Activated CD4-positive, alpha-beta memory T cell treated with anti-CD3 and anti-CD28 coated beads, Interleukin-2, amount 10 ng/mL, durations not matched to agents 7 days and 5 days (primary cell): Measurements from ENCODE around the gene GTF3C1. TPM values are rescaled to one million over a fixed set of nuclear protein-coding genes. Genes with fewer than 3 reads are reported as not detected.
A peak's percentile ranks its signal among the peaks of the same experiment; 100 is the strongest.

Experiments
- CTCF ChIA-PET: fragments of 350-600 bp; sonication (Branson Sonifier 250); formaldehyde crosslinking; loops from one replicate; lab custom pipeline; 2021; ENCODE audit warnings: antibody characterized with exemption, inconsistent platforms; lab: Charles Lee
- POLR2A ChIA-PET: fragments of 350-600 bp; sonication (Branson Sonifier 250); formaldehyde crosslinking; loops from one replicate; lab custom pipeline; 2021; ENCODE audit warnings: antibody characterized with exemption; lab: Charles Lee
- DNase-seq: peaks from one replicate; pipeline ENCODE4 v3.0.0-alpha.2; 2020
- H3K27ac Mint-ChIP-seq: one replicate; pipeline ENCODE4 v1.8.0; 2021; ENCODE audit warnings: mild to moderate bottlenecking, mixed read lengths
- H3K27me3 Mint-ChIP-seq: one replicate; pipeline ENCODE4 v1.8.0; 2021; ENCODE audit warnings: mixed read lengths
- H3K36me3 Mint-ChIP-seq: one replicate; pipeline ENCODE4 v1.8.0; 2021; ENCODE audit warnings: low read depth, mixed read lengths
- H3K4me1 Mint-ChIP-seq: one replicate; pipeline ENCODE4 v1.8.0; 2021; ENCODE audit warnings: mixed read lengths
- H3K4me3 Mint-ChIP-seq: one replicate; pipeline ENCODE4 v1.8.0; 2021; ENCODE audit warnings: mild to moderate bottlenecking, mixed read lengths
- H3K9me3 Mint-ChIP-seq: one replicate; pipeline ENCODE4 v1.8.0; 2021; ENCODE audit warnings: mixed read lengths
- total RNA-seq, 2 experiments: library from RNA; stranded (reverse); gene quantifications; one replicate each; pipeline ENCODE4 v1.2.3, GENCODE V29; 2021

GTF3C1 gene
- 10 to 100 TPM; 48.9 to 53.6 TPM for total RNA-seq

GRCh38 chr16:27549746-27550581 lies at the start of gene GTF3C1, which contains the start of gene KATNIP:
Gene GTF3C1 (minus strand): TSS chr16:27549913. CDS start chr16:27549890, 23 bp downstream.
Gene KATNIP (plus strand): TSS chr16:27550144. CDS start chr16:27550171, 27 bp downstream.
- ChIA-PET POLR2A (interaction anchor here (0.6 to 2.4 kb wide), 10 partner anchors 9 to 182 kb away, joined by 3 to 13 read pairs (median 4); partner anchors contain the start of gene IL21R), CTCF (interaction anchor here (0.6 to 2.0 kb wide), 9 partner anchors 9 to 440 kb away, joined by 3 to 8 read pairs (median 3); no protein-coding TSS in a partner anchor)
- Mint-ChIP-seq H3K27me3 (no peaks in the 10 kb centered on the region), H3K4me1 (peaks cover 40% of the 10 kb centered on the region), H3K27ac (peak within 1 kb of the TSS; percentile 78), H3K36me3 (peaks cover 19% of the 10 kb centered on the region), H3K9me3 (no peaks in the 10 kb centered on the region), H3K4me3 (peak within 1 kb of the TSS; percentile 93)
- DNase-seq = peak; percentile 100

DNA sequence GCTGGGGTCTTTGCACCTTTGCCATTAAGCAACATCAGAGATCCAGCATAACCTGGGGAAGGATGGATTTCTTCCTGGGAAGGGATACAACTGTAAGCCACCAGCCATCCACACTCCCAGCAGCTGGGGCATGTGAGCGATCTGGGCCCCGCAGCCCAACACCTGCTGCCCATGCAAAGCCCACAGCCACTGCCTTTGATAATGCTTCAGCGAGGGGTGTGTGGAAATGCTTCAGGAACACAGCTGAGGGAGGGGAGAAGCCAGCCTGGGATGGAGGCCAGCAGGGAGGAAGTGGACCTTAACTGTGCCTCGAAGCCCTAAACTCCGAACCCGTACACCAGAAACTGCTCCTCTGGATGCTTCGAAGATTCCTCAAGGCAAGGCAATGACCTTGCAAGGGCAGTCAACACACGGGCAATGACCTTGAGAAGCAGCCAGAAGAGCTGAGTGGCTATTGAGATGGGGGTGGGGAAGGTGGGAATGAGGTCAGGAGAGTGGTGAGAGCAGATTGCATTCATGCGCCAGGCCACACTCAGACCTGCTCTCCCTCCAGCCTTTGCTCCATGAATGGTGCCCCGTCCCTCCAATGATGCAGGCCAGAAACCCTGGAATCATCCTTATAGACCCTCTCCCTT lies 49.3 kb upstream of the GTF3C1 start:
- H3K4me1 Mint-ChIP-seq = no peaks in the 10 kb centered on the region
- no peak for DNase-seq
- H3K9me3 Mint-ChIP-seq = no peaks in the 10 kb centered on the region
- no peak overlapping the region for H3K4me3 Mint-ChIP-seq
- ChIA-PET CTCF (no interaction called here), POLR2A (no interaction called here)
- no peaks in the 10 kb centered on the region for H3K36me3 Mint-ChIP-seq
- no peaks in the 10 kb centered on the region for H3K27me3 Mint-ChIP-seq
- H3K27ac Mint-ChIP-seq = no peak overlapping the region

- no peak for DNase-seq
- Mint-ChIP-seq H3K27me3 (no peaks in the 10 kb centered on the region), H3K36me3 (no peaks in the 10 kb centered on the region), H3K27ac (no peak overlapping the region), H3K4me1 (no peaks in the 10 kb centered on the region), H3K9me3 (no peaks in the 10 kb centered on the region), H3K4me3 (no peak overlapping the region)
- CTCF ChIA-PET = interaction anchor here (0.6 to 1.7 kb wide), 2 partner anchors 49 to 83 kb away, joined by 3 to 4 read pairs; no protein-coding TSS in a partner anchor
- POLR2A ChIA-PET = no interaction called here
Observed at GRCh38 chr16:27598220-27598619, 48.5 kb upstream of the GTF3C1 start.

- H3K4me3 Mint-ChIP-seq = no peak overlapping the region
- H3K27me3 Mint-ChIP-seq = no peaks in the 10 kb centered on the region
- no peaks in the 10 kb centered on the region for H3K9me3 Mint-ChIP-seq
- ChIA-PET POLR2A (no interaction called here), CTCF (interaction anchor here (0.6 to 1.7 kb wide), 2 partner anchors 49 to 82 kb away, joined by 3 to 4 read pairs; no protein-coding TSS in a partner anchor)
- H3K4me1 Mint-ChIP-seq = no peaks in the 10 kb centered on the region
- H3K27ac Mint-ChIP-seq = no peak overlapping the region
- H3K36me3 Mint-ChIP-seq = no peaks in the 10 kb centered on the region
- no peak for DNase-seq
Observed at GRCh38 chr16:27597361-27597760, 47.6 kb upstream of the GTF3C1 start.

DNA sequence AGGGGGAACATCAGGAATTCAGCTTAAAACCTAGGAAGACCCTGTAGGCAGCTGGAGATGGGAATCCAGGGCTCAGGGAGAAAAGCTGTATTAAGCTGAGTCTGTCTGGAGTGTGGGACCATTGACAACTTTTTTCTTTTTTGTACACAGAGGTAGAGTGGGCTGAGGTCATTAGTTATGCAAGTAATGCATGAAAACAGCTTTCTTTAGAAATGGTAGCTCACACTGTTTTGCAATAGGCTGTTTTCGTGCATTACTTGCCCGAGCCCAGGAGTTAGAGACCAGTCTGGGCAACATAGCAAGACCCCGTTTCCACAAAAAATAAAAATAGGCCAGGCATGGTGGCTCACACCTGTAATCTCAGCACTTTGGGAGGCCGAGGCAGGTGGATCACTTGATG lies 46.7 kb upstream of the GTF3C1 start:
- DNase-seq = no peak
- Mint-ChIP-seq H3K36me3 (no peaks in the 10 kb centered on the region), H3K27me3 (no peaks in the 10 kb centered on the region), H3K27ac (no peak overlapping the region), H3K4me1 (no peaks in the 10 kb centered on the region), H3K4me3 (no peak overlapping the region), H3K9me3 (no peaks in the 10 kb centered on the region)
- ChIA-PET CTCF (interaction anchor here (1.7 kb wide), 1 partner anchor 81 kb away, joined by 4 read pairs; no protein-coding TSS in a partner anchor), POLR2A (no interaction called here)

GRCh38 chr16:27595993-27596392 lies 46.3 kb upstream of the GTF3C1 start:
- Mint-ChIP-seq H3K9me3 (no peaks in the 10 kb centered on the region), H3K36me3 (no peaks in the 10 kb centered on the region), H3K4me3 (no peak overlapping the region), H3K4me1 (no peaks in the 10 kb centered on the region), H3K27ac (no peak overlapping the region), H3K27me3 (no peaks in the 10 kb centered on the region)
- no peak for DNase-seq
- POLR2A ChIA-PET = no interaction called here
- CTCF ChIA-PET = interaction anchor here (1.7 kb wide), 1 partner anchor 80 kb away, joined by 3 read pairs; no protein-coding TSS in a partner anchor

DNA sequence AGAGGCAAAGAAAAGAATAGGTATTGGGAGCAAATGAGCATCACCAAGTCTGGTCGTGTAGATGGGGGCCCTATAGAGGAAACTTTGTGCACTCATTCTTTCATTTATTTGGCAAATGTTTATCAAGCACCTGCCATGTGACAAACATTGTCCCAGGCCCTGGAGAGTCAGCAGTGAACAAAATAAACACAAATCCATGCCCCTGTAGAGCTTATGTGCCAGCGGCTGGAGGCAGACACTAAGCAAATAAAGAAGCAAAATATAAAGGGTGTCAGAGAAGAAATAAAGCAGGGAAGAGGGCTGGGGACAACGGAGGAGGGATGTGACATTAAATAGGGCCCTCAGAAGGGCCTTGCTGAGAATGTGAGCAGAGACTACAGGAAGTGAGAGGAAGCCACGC lies 45.8 kb upstream of the GTF3C1 start:
- no peak overlapping the region for H3K27ac Mint-ChIP-seq
- H3K36me3 Mint-ChIP-seq = no peaks in the 10 kb centered on the region
- H3K4me3 Mint-ChIP-seq = no peak overlapping the region
- POLR2A ChIA-PET = no interaction called here
- no peaks in the 10 kb centered on the region for H3K27me3 Mint-ChIP-seq
- H3K4me1 Mint-ChIP-seq = no peaks in the 10 kb centered on the region
- H3K9me3 Mint-ChIP-seq = no peaks in the 10 kb centered on the region
- CTCF ChIA-PET = interaction anchor here (1.7 kb wide), 1 partner anchor 79 kb away, joined by 3 read pairs; no protein-coding TSS in a partner anchor
- no peak for DNase-seq

DNA sequence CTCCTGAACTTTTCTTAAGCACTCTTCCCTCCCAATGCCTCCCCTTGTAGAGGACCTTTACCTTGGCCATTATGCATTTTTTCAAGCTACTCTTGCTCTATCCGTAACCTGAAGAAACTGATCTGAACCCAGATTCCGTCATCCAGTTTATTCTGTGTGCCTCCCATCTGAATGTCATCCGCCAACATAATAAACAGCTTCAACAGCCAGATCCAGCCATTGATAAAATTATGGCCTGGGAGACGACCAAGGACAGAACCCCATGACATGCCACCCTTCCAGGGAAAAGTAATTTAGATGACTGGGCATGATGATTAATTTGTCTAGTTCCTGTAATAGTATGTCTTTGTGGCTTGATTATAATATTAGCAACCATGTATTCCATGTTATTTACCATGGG lies 42.1 kb upstream of the GTF3C1 start:
- no peak overlapping the region for H3K4me3 Mint-ChIP-seq
- CTCF ChIA-PET = interaction anchor here (0.7 kb wide), 1 partner anchor 471 kb away, joined by 6 read pairs; no protein-coding TSS in a partner anchor
- POLR2A ChIA-PET = no interaction called here
- no peak for DNase-seq
- no peak overlapping the region for H3K27ac Mint-ChIP-seq
- no peaks in the 10 kb centered on the region for H3K4me1 Mint-ChIP-seq
- no peaks in the 10 kb centered on the region for H3K27me3 Mint-ChIP-seq
- H3K36me3 Mint-ChIP-seq = no peaks in the 10 kb centered on the region
- no peaks in the 10 kb centered on the region for H3K9me3 Mint-ChIP-seq

GRCh38 chr16:27588057-27588456 lies 38.3 kb upstream of the GTF3C1 start:
- H3K27ac Mint-ChIP-seq = no peak overlapping the region
- no peaks in the 10 kb centered on the region for H3K27me3 Mint-ChIP-seq
- H3K4me3 Mint-ChIP-seq = no peak overlapping the region
- no peaks in the 10 kb centered on the region for H3K4me1 Mint-ChIP-seq
- no peak for DNase-seq
- CTCF ChIA-PET = no interaction called here
- POLR2A ChIA-PET = no interaction called here
- no peaks in the 10 kb centered on the region for H3K9me3 Mint-ChIP-seq
- no peaks in the 10 kb centered on the region for H3K36me3 Mint-ChIP-seq

DNA sequence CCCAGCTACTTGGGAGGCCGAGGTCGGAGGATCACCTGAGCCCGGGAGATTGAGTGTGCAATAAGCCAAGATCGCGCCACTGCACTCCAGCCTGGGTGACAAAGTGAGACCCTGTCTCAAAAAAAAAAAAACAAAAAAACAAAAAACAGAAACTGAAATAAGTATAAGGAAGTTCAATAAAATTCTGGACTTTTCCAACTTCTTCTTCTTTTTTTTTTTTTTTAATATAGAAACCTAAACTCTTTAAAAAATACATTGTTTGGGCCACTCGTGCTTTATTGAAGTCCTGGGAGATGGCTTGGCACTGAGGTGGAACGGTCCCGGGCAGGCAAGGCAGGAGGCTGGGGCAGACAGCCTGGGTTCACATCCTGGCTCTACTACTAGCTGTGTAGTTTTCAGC lies 37.0 kb upstream of the GTF3C1 start:
- CTCF ChIA-PET = no interaction called here
- DNase-seq = no peak
- no peak overlapping the region for H3K27ac Mint-ChIP-seq
- POLR2A ChIA-PET = no interaction called here
- H3K4me3 Mint-ChIP-seq = no peak overlapping the region
- H3K4me1 Mint-ChIP-seq = no peaks in the 10 kb centered on the region
- no peaks in the 10 kb centered on the region for H3K27me3 Mint-ChIP-seq
- no peaks in the 10 kb centered on the region for H3K9me3 Mint-ChIP-seq
- no peaks in the 10 kb centered on the region for H3K36me3 Mint-ChIP-seq

- no peak overlapping the region for H3K4me3 Mint-ChIP-seq
- CTCF ChIA-PET = no interaction called here
Observed at GRCh38 chr16:27585200-27585599, 35.5 kb upstream of the GTF3C1 start.

DNA sequence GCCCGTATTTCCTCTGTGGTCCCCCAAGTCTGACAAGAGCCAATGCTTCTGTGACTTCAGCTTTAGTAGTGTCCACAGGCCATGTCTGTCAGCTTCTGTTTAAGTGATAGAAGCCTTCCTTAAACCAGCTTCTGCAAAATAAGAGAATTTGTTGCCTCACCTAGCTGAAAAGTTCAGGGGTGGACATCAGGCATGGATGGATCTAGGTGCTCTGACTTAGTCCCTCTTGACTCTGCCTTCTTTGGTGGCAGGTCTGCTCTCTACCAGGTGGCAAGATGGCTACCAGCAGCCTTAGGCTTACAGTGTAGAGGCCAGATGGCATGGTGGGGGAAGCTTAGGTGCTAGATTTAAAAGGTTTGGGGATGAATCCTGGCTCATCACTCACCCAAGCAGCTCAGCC lies 33.9 kb upstream of the GTF3C1 start:
- Mint-ChIP-seq H3K4me3 (no peak overlapping the region), H3K27me3 (no peaks in the 10 kb centered on the region), H3K4me1 (peaks cover 11% of the 10 kb centered on the region), H3K27ac (no peak overlapping the region), H3K9me3 (no peaks in the 10 kb centered on the region), H3K36me3 (no peaks in the 10 kb centered on the region)
- POLR2A ChIA-PET = no interaction called here
- DNase-seq = no peak
- CTCF ChIA-PET = no interaction called here

More at GRCh38 chr16:27585200-27585599, 35.5 kb upstream of the GTF3C1 start:
- no peaks in the 10 kb centered on the region for H3K9me3 Mint-ChIP-seq
- H3K27ac Mint-ChIP-seq = no peak overlapping the region
- DNase-seq = no peak
- no peaks in the 10 kb centered on the region for H3K4me1 Mint-ChIP-seq
- H3K27me3 Mint-ChIP-seq = no peaks in the 10 kb centered on the region
- POLR2A ChIA-PET = no interaction called here
- no peaks in the 10 kb centered on the region for H3K36me3 Mint-ChIP-seq

DNA sequence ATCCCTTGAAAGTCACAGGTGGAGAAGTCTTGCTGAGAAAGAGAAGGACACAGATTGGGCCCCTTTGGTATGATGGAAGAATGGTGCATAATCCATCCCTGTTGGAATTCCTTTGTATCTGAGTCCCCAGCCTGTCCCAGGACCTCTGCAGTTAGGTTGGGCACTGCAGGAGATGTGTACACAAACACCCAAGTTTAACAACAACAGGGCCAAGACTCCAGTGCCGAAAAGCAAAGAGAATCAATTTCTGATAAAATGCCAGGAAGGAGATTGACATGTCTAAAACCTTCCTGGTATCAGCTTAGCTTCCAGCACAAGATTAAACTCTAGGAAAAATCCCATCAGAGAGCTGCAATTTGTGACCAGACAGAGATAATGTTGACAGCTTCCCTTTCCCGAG lies 33.2 kb upstream of the GTF3C1 start:
- Mint-ChIP-seq H3K9me3 (no peaks in the 10 kb centered on the region), H3K4me1 (peaks cover 19% of the 10 kb centered on the region), H3K27ac (no peak overlapping the region), H3K36me3 (no peaks in the 10 kb centered on the region), H3K27me3 (no peaks in the 10 kb centered on the region), H3K4me3 (no peak overlapping the region)
- no peak for DNase-seq
- CTCF ChIA-PET = interaction anchor here (0.6 kb wide), 1 partner anchor 31 kb away, joined by 3 read pairs; no protein-coding TSS in a partner anchor
- POLR2A ChIA-PET = interaction anchor here (0.9 kb wide), 1 partner anchor 22 kb away, joined by 3 read pairs; no protein-coding TSS in a partner anchor
